Vagina (tissue), 2 donors: Measurements from ENCODE around the gene CTBP1.

Experiments
- POLR2A ChIP-seq, 2 donors: fragments of 450-650 bp; IDR thresholded peaks; one replicate each; pipeline ENCODE4 v1.6.1; 2017; ENCODE audit warnings: antibody characterized with exemption in 2 of 2, mild to moderate bottlenecking in 2 of 2, moderate library complexity in 2 of 2
- POLR2AphosphoS5 ChIP-seq, 2 donors: sonication (generic); formaldehyde crosslinking; IDR thresholded peaks; one replicate each; pipeline ENCODE4 v1.9.0; 2017; ENCODE audit warnings: antibody characterized with exemption in 2 of 2, mild to moderate bottlenecking in 2 of 2, low read depth in 1 of 2; ENCODE audit not compliant: insufficient read depth in 1 of 2
- TF ChIP-seq, protein P1 (sequence below), 3 experiments: fragments of 450-650 bp in 2 of 3; fragments of 200-600 bp in 1 of 3; sonication (generic) in 1 of 3; IDR thresholded peaks; one replicate each; pipeline ENCODE4 v1.5.1; 2017 to 2019; ENCODE audit warnings: antibody characterized with exemption in 3 of 3, mild to moderate bottlenecking in 2 of 3, moderate library complexity in 2 of 3

DNA sequence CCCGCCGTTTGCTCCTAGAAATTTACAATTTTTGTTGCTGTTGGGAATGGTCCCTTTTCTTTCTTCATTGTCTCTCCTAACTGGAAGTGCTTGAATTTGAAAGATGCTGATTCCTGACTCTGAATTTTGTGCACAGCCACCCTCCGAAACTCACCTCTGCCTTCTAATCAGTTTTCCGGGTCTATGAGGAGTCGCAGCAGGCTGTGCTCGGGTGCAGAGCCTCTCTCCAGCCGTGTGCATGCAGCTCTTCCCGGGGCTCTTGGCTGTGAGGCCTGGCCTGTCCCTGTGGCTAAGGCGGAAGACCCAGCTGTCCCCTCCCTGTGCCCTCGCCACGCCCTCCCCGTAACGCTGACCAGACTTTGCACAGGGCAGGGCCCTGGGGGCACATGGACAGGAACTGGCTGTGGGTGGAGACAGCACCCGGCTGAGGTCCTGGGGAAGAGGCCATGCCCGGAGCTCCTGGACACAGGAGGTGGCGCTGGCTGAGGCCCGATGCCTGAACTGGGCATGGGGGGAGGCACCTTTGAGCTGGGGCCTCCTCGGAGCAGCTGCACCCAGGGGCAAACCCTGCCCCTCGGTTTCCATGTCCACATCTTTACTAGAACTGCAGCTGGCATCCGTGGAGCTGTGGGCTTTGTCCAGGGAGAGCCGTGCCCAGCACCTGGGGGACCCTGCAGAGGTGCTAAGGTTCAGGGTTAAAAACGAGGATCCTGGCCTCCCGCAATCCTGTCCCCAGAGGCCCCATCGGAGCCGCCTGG lies 43.9 kb downstream of the CTBP1 start:
- TF ChIP-seq POLR2AphosphoS5 (IDR thresholded peaks at IDR 0.05; ENCODE audit: insufficient read depth in 1 of 2, low read depth in 1 of 2) (no peak), POLR2A (IDR thresholded peaks at IDR 0.05) (no peak)
- TF ChIP-seq, protein P1, sequence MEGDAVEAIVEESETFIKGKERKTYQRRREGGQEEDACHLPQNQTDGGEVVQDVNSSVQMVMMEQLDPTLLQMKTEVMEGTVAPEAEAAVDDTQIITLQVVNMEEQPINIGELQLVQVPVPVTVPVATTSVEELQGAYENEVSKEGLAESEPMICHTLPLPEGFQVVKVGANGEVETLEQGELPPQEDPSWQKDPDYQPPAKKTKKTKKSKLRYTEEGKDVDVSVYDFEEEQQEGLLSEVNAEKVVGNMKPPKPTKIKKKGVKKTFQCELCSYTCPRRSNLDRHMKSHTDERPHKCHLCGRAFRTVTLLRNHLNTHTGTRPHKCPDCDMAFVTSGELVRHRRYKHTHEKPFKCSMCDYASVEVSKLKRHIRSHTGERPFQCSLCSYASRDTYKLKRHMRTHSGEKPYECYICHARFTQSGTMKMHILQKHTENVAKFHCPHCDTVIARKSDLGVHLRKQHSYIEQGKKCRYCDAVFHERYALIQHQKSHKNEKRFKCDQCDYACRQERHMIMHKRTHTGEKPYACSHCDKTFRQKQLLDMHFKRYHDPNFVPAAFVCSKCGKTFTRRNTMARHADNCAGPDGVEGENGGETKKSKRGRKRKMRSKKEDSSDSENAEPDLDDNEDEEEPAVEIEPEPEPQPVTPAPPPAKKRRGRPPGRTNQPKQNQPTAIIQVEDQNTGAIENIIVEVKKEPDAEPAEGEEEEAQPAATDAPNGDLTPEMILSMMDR (IDR thresholded peaks at IDR 0.05) = no peak
